Endodermal cell (in vitro differentiated cells): ENCODE measurements around the gene PALLD. TPM values are rescaled to one million over a fixed set of nuclear protein-coding genes. Genes with fewer than 3 reads are reported as not detected.

Experiments
- DNase-seq: peaks from one replicate; pipeline ENCODE4 v3.0.0-alpha.2; 2017
- H3K27ac ChIP-seq: 2 replicates; pipeline ENCODE4 v1.5.1; 2013; ENCODE audit warnings: mild to moderate bottlenecking, low read depth, low read length, moderate library complexity
- H3K27me3 ChIP-seq: 2 replicates; pipeline ENCODE4 v1.6.1; 2013; ENCODE audit warnings: mild to moderate bottlenecking, low read length, moderate library complexity; ENCODE audit not compliant: insufficient read depth, control insufficient read depth, poor library complexity, severe bottlenecking
- H3K36me3 ChIP-seq: 2 replicates; pipeline ENCODE4 v1.7.0; 2013; ENCODE audit warnings: mild to moderate bottlenecking, low read length, moderate library complexity; ENCODE audit not compliant: control insufficient read depth, insufficient read depth
- H3K4me1 ChIP-seq: one replicate; pipeline ENCODE4 v1.7.0; 2013; ENCODE audit warnings: low read length; ENCODE audit not compliant: control insufficient read depth, insufficient read depth
- H3K4me3 ChIP-seq: 2 replicates; pipeline ENCODE4 v1.5.1; 2013; ENCODE audit warnings: mild to moderate bottlenecking, low read length, moderate library complexity
- H3K9ac ChIP-seq: 2 replicates; pipeline ENCODE4 v1.6.1; 2013; ENCODE audit warnings: mild to moderate bottlenecking, low read length, moderate library complexity; ENCODE audit not compliant: poor library complexity, severe bottlenecking; ENCODE audit errors: extremely low read depth
- H3K9me3 ChIP-seq: 2 replicates; pipeline ENCODE4 v1.6.1; 2013; ENCODE audit warnings: mild to moderate bottlenecking, low read length, moderate library complexity; ENCODE audit not compliant: control insufficient read depth
- H3K27ac Mint-ChIP-seq: 2 replicates; pipeline ENCODE4 v1.8.0; 2020; ENCODE audit warnings: mixed read lengths
- H3K27me3 Mint-ChIP-seq: 2 replicates; pipeline ENCODE4 v1.8.0; 2021; ENCODE audit warnings: mild to moderate bottlenecking, mixed read lengths; ENCODE audit not compliant: insufficient read depth
- H3K36me3 Mint-ChIP-seq: 2 replicates; pipeline ENCODE4 v1.8.0; 2020; ENCODE audit warnings: low read depth, mixed read lengths
- H3K4me1 Mint-ChIP-seq: 2 replicates; pipeline ENCODE4 v1.8.0; 2020; ENCODE audit warnings: mixed read lengths
- H3K4me3 Mint-ChIP-seq: 2 replicates; pipeline ENCODE4 v1.8.0; 2020; ENCODE audit warnings: mild to moderate bottlenecking, moderate library complexity, mixed read lengths
- H3K9me3 Mint-ChIP-seq: 2 replicates; pipeline ENCODE4 v1.8.0; 2020; ENCODE audit warnings: mild to moderate bottlenecking, mixed read lengths
- CTCF ChIP-seq: fragments of 200-600 bp; sonication (generic); conservative IDR thresholded peaks from 2 replicates; pipeline ENCODE4 v1.5.0; 2021; ENCODE audit warnings: antibody characterized with exemption, mild to moderate bottlenecking
- WGBS, 2 experiments: methylation state at CpG; one replicate each; pipeline versions ENCODE4 v1.1.5 to v1.1.7; 2013; ENCODE audit warnings: missing lambda C conversion rate in 2 of 2, mixed read lengths in 1 of 2; ENCODE audit not compliant: insufficient coverage in 1 of 2, insufficient read length in 1 of 2; 5-methylcytosine and 5-hydroxymethylcytosine counted together
- total RNA-seq, 2 donors: library from RNA; stranded (reverse); fragmentation: NEBNext Ultra II Directional in 1 of 2; extraction: Animal tissue kit (Norgen Biotek cat#: 25700) in 1 of 2; gene quantifications; 2 replicates in 1 of 2; 3 replicates in 1 of 2; pipeline ENCODE4 v1.2.1, GENCODE V29; 2021

The PALLD gene
- total RNA-seq, 2 donors from 2014 or later, result 51.8 to 86.7 TPM

- Mint-ChIP-seq H3K4me1 (peaks cover 23% of the 10 kb centered on the region), H3K9me3 (no peaks in the 10 kb centered on the region), H3K27me3 (peaks cover 7% of the 10 kb centered on the region), H3K4me3 (no peak overlapping the region), H3K36me3 (no peaks in the 10 kb centered on the region), H3K27ac (no peak overlapping the region)
- no peak for TF ChIP-seq CTCF
- Histone ChIP-seq H3K9ac (no peak overlapping the region), H3K9me3 (no peaks in the 10 kb centered on the region), H3K36me3 (no peaks in the 10 kb centered on the region), H3K4me1 (peaks cover 10% of the 10 kb centered on the region), H3K27me3 (no peaks in the 10 kb centered on the region), H3K4me3 (no peak overlapping the region), H3K27ac (no peak overlapping the region)
- WGBS, 2 experiments, result 77 to 86% methylated on average over 2 to 3 of the region's 3 CpGs
- no peak for DNase-seq
These were observed 139.8 kb downstream of the PALLD start for GRCh38 chr4:168636506-168637196.

DNA sequence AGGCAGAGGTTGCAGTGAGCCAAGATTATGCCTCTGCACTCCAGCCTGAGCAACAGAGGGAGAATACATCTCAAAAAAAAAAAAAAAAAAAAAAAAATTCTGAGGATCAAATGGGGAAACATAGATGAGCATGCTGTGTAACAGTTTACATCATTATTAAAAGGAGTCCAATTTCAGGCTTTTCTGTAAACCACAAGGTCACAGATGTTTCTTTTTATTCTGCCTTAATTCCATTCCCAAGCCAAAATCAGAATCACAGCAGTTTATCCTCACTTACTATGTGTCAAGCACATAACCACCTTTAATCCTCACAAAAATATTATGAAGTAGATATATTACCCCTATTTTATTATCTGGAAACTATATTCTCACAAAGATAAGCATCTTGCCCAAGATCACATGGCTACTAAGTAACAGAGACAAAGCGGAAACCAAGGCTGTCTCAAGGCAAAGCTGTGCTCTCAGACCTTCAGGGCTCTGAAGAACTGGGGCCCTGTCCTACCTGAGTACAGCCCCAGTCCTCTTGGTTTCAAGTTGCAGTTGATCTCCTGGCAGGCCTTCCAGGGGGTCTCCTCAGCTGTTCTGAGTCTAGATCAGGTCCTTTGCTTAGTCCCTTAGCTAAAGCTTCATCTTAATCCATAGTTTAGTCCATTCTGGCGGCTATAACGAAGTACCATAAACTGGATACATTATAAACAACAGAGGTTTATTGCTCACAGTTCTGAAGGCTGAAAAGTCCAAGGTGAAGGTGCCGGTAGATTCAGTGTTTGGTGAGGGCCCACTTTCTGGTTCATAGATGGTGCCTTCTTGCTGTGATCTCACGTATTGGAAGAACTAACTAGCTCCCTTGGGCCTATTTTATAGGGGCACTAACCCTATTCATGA lies 141.3 kb downstream of the PALLD start:
- no peak overlapping the region for H3K27ac Mint-ChIP-seq
- Histone ChIP-seq H3K27ac (no peak overlapping the region), H3K4me1 (peaks cover 5% of the 10 kb centered on the region), H3K9ac (no peak overlapping the region), H3K9me3 (no peaks in the 10 kb centered on the region), H3K27me3 (no peaks in the 10 kb centered on the region), H3K36me3 (no peaks in the 10 kb centered on the region), H3K4me3 (no peak overlapping the region)
- no peak for TF ChIP-seq CTCF
- peaks cover 18% of the 10 kb centered on the region for H3K4me1 Mint-ChIP-seq
- DNase-seq, result no peak
- H3K4me3 Mint-ChIP-seq, result no peak overlapping the region
- WGBS, 2 experiments, result 92 to 100% methylated on average over 1 to 5 of the region's 5 CpGs
- no peaks in the 10 kb centered on the region for H3K9me3 Mint-ChIP-seq
- peaks cover 7% of the 10 kb centered on the region for H3K27me3 Mint-ChIP-seq
- no peaks in the 10 kb centered on the region for H3K36me3 Mint-ChIP-seq

GRCh38 chr4:168639914-168640313 lies 143.1 kb downstream of the PALLD start:
- no peak overlapping the region for H3K9ac ChIP-seq
- Mint-ChIP-seq H3K27me3 (peaks cover 4% of the 10 kb centered on the region), H3K9me3 (no peaks in the 10 kb centered on the region), H3K4me1 (peaks cover 7% of the 10 kb centered on the region), H3K4me3 (no peak overlapping the region), H3K27ac (no peak overlapping the region), H3K36me3 (no peaks in the 10 kb centered on the region)
- H3K27me3 ChIP-seq, result no peaks in the 10 kb centered on the region
- no peaks in the 10 kb centered on the region for H3K4me1 ChIP-seq
- H3K27ac ChIP-seq, result no peak overlapping the region
- H3K36me3 ChIP-seq, result no peaks in the 10 kb centered on the region
- no peak for TF ChIP-seq CTCF
- no peak for DNase-seq
- H3K9me3 ChIP-seq, result no peaks in the 10 kb centered on the region
- WGBS, 2 experiments, result 96 to 98% methylated on average over 8 of the region's 8 CpGs
- no peak overlapping the region for H3K4me3 ChIP-seq
